ENCODE measurements around the gene GFOD2.
"Not testable (repeated sequence)": the region's sequence is repeated elsewhere in the genome, so short reads cannot be mapped to it uniquely, and the experiment has no call there.

The GFOD2 gene

GRCh38 chr16:67702130-67702529, 17.0 kb downstream of the GFOD2 start:
- DNase-seq (ENCODE audit: low spot score) = no peak

- no peak for DNase-seq (ENCODE audit: low spot score)
Observed at GRCh38 chr16:67701420-67701819, 17.7 kb downstream of the GFOD2 start.

GRCh38 chr16:67699265-67699664, 19.9 kb downstream of the GFOD2 start:
- no peak for DNase-seq (ENCODE audit: low spot score)

- DNase-seq (ENCODE audit: low spot score) = no peak
Observed at GRCh38 chr16:67697422-67698185, 21.5 kb downstream of the GFOD2 start.

GRCh38 chr16:67694611-67695010, 24.5 kb downstream of the GFOD2 start:
- DNase-seq (ENCODE audit: low spot score) = no peak

GRCh38 chr16:67693517-67694285, 25.4 kb downstream of the GFOD2 start:
- DNase-seq (ENCODE audit: low spot score) = not testable (repeated sequence)

- DNase-seq (ENCODE audit: low spot score) = no peak
Observed at GRCh38 chr16:67685388-67686112, 33.6 kb downstream of the GFOD2 start.

GRCh38 chr16:67683767-67684166, 35.3 kb downstream of the GFOD2 start:
- no peak for DNase-seq (ENCODE audit: low spot score)

GRCh38 chr16:67679935-67680897, 38.9 kb downstream of the GFOD2 start:
- DNase-seq (ENCODE audit: low spot score) = no peak

- no peak for DNase-seq (ENCODE audit: low spot score)
Observed at GRCh38 chr16:67678354-67679023, 40.6 kb downstream of the GFOD2 start.

- no peak for DNase-seq (ENCODE audit: low spot score)
Observed at GRCh38 chr16:67677712-67678111, 41.4 kb downstream of the GFOD2 start.

- no peak for DNase-seq (ENCODE audit: low spot score)
Observed at GRCh38 chr16:67676939-67677338, 42.2 kb downstream of the GFOD2 start.

GRCh38 chr16:67676516-67676915, 42.6 kb downstream of the GFOD2 start:
- no peak for DNase-seq (ENCODE audit: low spot score)

- no peak for DNase-seq (ENCODE audit: low spot score)
Observed at GRCh38 chr16:67675999-67676398, 43.1 kb downstream of the GFOD2 start.

- no peak for DNase-seq (ENCODE audit: low spot score)
Observed at GRCh38 chr16:67675579-67675935, 43.6 kb downstream of the GFOD2 start.

- DNase-seq (ENCODE audit: low spot score) = no peak
Observed at GRCh38 chr16:67674851-67675578, 44.1 kb downstream of the GFOD2 start.

- DNase-seq (ENCODE audit: low spot score) = peak; percentile 8
Observed at GRCh38 chr16:67673712-67674580, 45.2 kb downstream of the GFOD2 start.

- DNase-seq (ENCODE audit: low spot score) = peak; percentile 90
Observed at GRCh38 chr16:67672739-67673662, 46.1 kb downstream of the GFOD2 start.

Measured in hepatic stellate cell (primary cell).